HG02588 (cell line): ENCODE results near the gene LLPH.
A peak's percentile ranks its signal among the peaks of the same experiment; 100 is the strongest.

Source experiments
- ATAC-seq: cut with Tn5 transposase; IDR thresholded peaks from one replicate; pipeline ENCODE4 v1.9.1; 2021; ENCODE audit warnings: mild to moderate bottlenecking, moderate library complexity; ENCODE audit not compliant: unreplicated experiment

The LLPH gene

DNA sequence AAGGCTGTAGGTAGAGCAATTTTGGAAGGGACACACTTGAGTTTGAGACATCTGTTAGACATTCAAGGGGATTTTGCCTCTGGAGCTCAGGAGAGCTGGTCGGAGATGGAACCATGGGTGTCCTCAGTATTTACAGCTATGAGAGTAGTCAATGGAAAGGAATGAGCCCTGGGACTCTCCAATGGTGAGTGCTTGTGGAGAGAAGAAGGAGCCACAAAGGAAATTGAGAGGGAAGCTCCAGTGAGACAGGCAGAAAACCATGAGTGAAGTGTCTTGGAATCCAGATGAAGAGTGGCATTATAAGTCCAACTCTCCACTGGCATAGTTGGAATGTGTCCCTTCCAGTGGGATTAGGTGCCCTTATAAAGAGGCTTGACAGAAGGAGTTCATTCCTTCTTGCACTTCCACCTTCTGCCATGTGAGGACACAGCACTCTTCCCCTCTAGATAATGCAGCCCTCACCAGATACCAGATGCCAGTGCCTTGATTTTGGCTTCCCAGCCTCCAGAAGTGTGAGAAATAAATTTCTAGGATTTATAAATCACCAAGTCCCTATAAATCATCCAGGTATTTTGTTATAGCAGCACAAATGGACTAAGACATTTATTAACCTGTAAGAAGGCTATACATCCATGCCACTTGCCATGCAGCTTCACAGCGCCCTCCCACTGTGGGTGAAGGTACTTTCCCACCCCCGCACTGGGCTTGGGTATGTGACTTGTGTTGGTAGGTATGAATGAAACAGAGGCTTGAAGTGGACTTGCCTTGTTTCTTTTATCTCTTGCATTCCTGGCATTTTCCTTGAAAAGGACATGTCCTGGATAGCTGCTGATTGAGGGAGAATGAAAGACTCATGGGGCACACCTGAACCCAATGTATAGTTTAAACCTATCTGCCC lies 27.3 kb downstream of the LLPH start:
- no peak for ATAC-seq

GRCh38 chr12:66092559-66093269 lies 37.8 kb downstream of the LLPH start:
- no peak for ATAC-seq

- ATAC-seq: no peak
Observed at GRCh38 chr12:66090157-66090556, 40.4 kb downstream of the LLPH start.

DNA sequence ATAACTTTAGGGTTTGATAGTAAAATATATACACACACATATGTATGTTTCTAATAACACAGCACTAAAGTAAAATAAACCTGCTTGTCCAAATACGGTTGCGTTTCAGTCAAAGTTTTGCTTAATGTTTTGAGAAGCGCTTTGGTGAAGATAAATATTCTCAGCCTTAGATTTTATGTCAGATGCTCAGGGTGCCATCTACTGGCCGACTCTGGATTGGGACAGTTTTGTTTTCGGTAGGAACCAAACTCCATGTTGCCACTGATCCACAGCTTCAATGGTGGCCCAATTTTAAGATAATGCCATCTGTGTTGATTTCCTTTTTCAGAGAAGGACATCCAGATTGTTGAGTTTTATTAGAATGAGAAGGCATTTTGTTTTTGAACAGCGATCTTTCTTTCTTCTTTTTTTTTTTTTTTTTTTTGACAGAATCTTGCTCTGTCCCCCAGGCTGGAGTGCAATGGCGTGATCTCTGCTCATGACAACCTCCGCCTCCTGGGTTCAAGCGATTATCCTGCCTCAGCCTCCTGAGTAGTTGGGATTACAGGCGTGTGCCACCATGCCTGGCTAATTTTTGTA lies 43.1 kb downstream of the LLPH start:
- peak; percentile 76 for ATAC-seq

- ATAC-seq: no peak
Observed at GRCh38 chr12:66085998-66086397, 44.6 kb downstream of the LLPH start.

DNA sequence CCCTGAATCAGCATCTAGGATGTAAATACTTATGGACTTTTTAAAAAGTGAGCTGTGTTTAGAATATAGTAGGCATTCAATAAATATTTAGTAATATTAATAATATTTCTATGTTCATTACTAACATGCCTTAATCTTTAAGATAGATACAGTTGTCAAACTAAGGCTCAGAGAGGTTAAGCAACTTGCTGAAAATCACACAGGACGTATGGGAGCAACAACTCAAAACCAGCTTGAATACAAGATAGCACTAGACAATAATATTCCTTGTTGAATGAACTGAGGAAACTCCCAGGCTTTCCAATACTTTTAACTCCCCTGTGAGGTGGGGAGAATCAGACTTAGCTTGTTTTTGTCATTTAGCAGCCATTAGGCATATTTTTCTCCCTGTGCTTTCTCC lies 45.3 kb downstream of the LLPH start:
- ATAC-seq: no peak

- ATAC-seq: no peak
Observed at GRCh38 chr12:66083766-66084165, 46.8 kb downstream of the LLPH start.

GRCh38 chr12:66082744-66083143 lies 47.8 kb downstream of the LLPH start:
- no peak for ATAC-seq

DNA sequence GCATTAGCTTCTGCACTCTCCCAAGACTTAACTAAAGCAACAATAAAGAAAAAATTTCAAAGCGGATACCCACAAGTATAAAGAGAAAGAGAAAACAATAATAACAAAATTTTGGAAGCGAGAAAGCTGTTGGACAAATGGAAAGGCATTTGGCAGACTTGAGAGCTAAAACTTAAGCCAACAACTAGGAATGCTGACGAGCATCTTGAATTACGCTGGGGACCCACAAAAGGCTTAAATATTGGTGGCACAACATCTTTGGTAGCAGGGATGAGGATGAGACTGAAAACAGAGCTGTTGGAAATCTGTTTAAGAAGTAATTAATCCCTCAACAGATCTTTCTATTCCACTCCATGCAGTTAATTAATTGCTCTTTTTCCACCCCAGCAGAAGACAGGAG lies 49.8 kb downstream of the LLPH start:
- no peak for ATAC-seq

- ATAC-seq: no peak
Observed at GRCh38 chr12:66077542-66077941, 53.0 kb downstream of the LLPH start.

DNA sequence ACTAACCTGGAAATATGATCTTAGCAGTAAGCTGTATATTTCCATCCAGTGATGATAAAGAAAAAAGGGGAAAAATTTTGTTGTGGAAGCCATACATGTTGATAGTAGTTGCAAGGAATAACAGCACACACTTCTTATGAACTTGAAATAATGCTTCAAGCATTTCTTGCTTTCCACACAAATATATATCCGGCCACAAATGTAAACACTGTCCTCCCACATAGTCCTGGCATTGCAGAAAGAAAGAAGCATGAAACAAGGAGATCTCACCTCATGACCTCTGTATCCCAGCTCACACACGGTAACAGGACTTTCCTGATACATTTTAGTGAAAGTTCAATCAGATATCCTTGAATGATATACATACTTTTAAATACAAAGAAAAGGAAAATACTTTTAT lies 56.0 kb downstream of the LLPH start:
- no peak for ATAC-seq

DNA sequence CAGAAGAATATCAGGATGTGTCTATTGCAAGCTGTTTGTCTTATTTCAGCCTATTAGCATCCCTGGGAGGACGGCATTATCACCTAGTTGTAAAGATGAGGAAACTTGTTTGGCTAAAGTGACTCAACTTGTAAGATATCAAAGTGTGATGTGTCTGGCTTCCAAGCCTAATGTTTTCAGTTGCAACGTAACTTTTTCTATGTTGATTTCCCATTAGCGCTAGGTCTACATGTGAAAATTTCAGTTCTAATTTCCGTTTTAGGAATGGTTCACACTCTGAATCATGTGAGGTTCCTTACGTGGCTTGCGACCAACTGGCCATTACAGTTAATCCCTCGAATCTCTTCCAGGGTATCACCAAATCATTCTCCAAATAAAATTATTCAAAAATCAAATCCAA lies 58.0 kb downstream of the LLPH start:
- peak; percentile 31 for ATAC-seq

GRCh38 chr12:66072135-66072534 lies 58.4 kb downstream of the LLPH start:
- peak; percentile 62 for ATAC-seq

- ATAC-seq: no peak
Observed at GRCh38 chr12:66071549-66071948, 59.0 kb downstream of the LLPH start.

GRCh38 chr12:66070378-66071120 lies 60.0 kb downstream of the LLPH start:
- ATAC-seq: no peak

GRCh38 chr12:66066929-66067523 lies 63.5 kb downstream of the LLPH start:
- peak; percentile 17 for ATAC-seq
